HEK293T (cell line): ENCODE data around the gene EIF6.
"Not testable (repeated sequence)": the region's sequence is repeated elsewhere in the genome, so short reads cannot be mapped to it uniquely, and the experiment has no call there.

Source experiments
- CTCF ChIA-PET: fragments of 350-600 bp; formaldehyde crosslinking; extraction: SDS; loops from one replicate; lab custom pipeline; 2021; ENCODE audit warnings: antibody characterized with exemption, inconsistent platforms; lab: Yijun Ruan, JAX
- POLR2A ChIA-PET: fragments of 350-600 bp; formaldehyde crosslinking; extraction: SDS; loops from one replicate; lab custom pipeline; 2020; ENCODE audit warnings: antibody characterized with exemption, inconsistent platforms; lab: Yijun Ruan, JAX
- DNase-seq: peaks from one replicate; pipeline ENCODE4 v3.0.0; 2012; ENCODE audit warnings: mixed read lengths; ENCODE audit errors: extremely low spot score
- ARNT ChIP-seq: fragments of 450-650 bp; IDR thresholded peaks from 2 replicates; pipeline ENCODE4 v1.6.1; 2017; ENCODE audit warnings: mild to moderate bottlenecking
- BHLHE40 ChIP-seq: fragments of 450-650 bp; IDR thresholded peaks from 2 replicates; pipeline ENCODE4 v1.6.1; 2016; ENCODE audit warnings: mild to moderate bottlenecking, moderate library complexity, borderline replicate concordance
- CTBP1 ChIP-seq: fragments of 450-650 bp; IDR thresholded peaks from 2 replicates; pipeline ENCODE4 v1.6.1; 2016; ENCODE audit warnings: borderline replicate concordance
- ELF4 ChIP-seq: fragments of 450-650 bp; IDR thresholded peaks from 2 replicates; pipeline ENCODE4 v1.6.1; 2017; ENCODE audit warnings: antibody characterized with exemption
- FOXA1 ChIP-seq: fragments of 450-650 bp; IDR thresholded peaks from 2 replicates; pipeline ENCODE4 v1.6.1; 2016; ENCODE audit warnings: mild to moderate bottlenecking
- FOXK2 ChIP-seq: fragments of 450-650 bp; IDR thresholded peaks from 2 replicates; pipeline ENCODE4 v1.6.1; 2016; ENCODE audit warnings: mild to moderate bottlenecking
- FOXM1 ChIP-seq: fragments of 450-650 bp; IDR thresholded peaks from 2 replicates; pipeline ENCODE4 v1.6.1; 2017; ENCODE audit warnings: mild to moderate bottlenecking, borderline replicate concordance
- HDGF ChIP-seq: fragments of 450-650 bp; IDR thresholded peaks from 2 replicates; pipeline ENCODE4 v1.6.1; 2017; ENCODE audit warnings: antibody characterized with exemption, borderline replicate concordance
- L3MBTL2 ChIP-seq: fragments of 450-650 bp; conservative IDR thresholded peaks from 2 replicates; pipeline ENCODE4 v1.6.1; 2016; ENCODE audit warnings: mild to moderate bottlenecking
- LEF1 ChIP-seq: fragments of 450-650 bp; IDR thresholded peaks from 2 replicates; pipeline ENCODE4 v1.6.1; 2017; ENCODE audit warnings: mild to moderate bottlenecking, borderline replicate concordance
- NFRKB ChIP-seq: fragments of 450-650 bp; IDR thresholded peaks from 2 replicates; pipeline ENCODE4 v1.6.1; 2016; ENCODE audit warnings: mild to moderate bottlenecking, moderate library complexity
- PKNOX1 ChIP-seq: fragments of 450-650 bp; IDR thresholded peaks from 2 replicates; pipeline ENCODE4 v1.6.1; 2016
- SP1 ChIP-seq: fragments of 450-650 bp; IDR thresholded peaks from 2 replicates; pipeline ENCODE4 v1.6.1; 2017
- SUZ12 ChIP-seq: fragments of 450-650 bp; IDR thresholded peaks from 2 replicates; pipeline ENCODE4 v1.6.1; 2016; ENCODE audit warnings: mild to moderate bottlenecking
- TARDBP ChIP-seq: fragments of 450-650 bp; IDR thresholded peaks from 2 replicates; pipeline ENCODE4 v1.6.1; 2016
- ZNF384 ChIP-seq: fragments of 450-650 bp; IDR thresholded peaks from 2 replicates; pipeline ENCODE4 v1.6.1; 2016

EIF6 gene

GRCh38 chr20:35253010-35253409 is 31.6 kb downstream of the EIF6 start:
- TF ChIP-seq SP1: no peak
- no peak for TF ChIP-seq PKNOX1
- no peak for TF ChIP-seq HDGF
- no peak for TF ChIP-seq ZNF384
- TF ChIP-seq BHLHE40: no peak
- TF ChIP-seq FOXM1: no peak
- TF ChIP-seq FOXA1: no peak
- DNase-seq: no peak
- CTCF ChIA-PET: no interaction called here
- POLR2A ChIA-PET: no interaction called here

- CTCF ChIA-PET, POLR2A ChIA-PET, DNase-seq: not testable (repeated sequence)
Observed at GRCh38 chr20:35252598-35252997, 32.0 kb downstream of the EIF6 start.

GRCh38 chr20:35252037-35252461 is 32.5 kb downstream of the EIF6 start:
- TF ChIP-seq HDGF (no peak), L3MBTL2 (no peak), FOXA1 (no peak), CTBP1 (no peak), FOXK2 (no peak), BHLHE40 (no peak), SP1 (no peak), SUZ12 (no peak), FOXM1 (no peak), ZNF384 (no peak), TARDBP (no peak), PKNOX1 (no peak)
- ChIA-PET POLR2A (no interaction called here), CTCF (no interaction called here)
- DNase-seq: no peak

DNA sequence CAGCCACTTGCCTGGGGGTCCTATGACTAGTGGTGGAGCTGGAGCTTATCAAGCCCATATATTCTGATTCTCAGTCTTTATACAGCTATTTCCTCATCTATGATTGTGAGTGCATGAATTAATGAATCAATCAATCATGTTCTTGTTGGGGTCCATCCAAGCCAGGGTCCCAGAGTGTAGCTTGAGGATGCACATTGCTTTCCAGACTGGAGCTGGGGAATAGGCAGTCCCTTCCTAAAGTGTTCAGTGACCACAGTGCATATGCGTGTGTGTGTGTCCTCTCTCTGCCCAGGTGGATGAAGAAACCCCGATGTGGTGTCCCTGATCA is 33.0 kb downstream of the EIF6 start:
- ChIA-PET CTCF (no interaction called here), POLR2A (no interaction called here)
- DNase-seq: no peak
- TF ChIP-seq ZNF384 (no peak), ARNT (no peak), SP1 (no peak), L3MBTL2 (no peak), SUZ12 (no peak), NFRKB (no peak), PKNOX1 (no peak), FOXA1 (no peak), BHLHE40 (no peak), HDGF (no peak), FOXK2 (no peak), FOXM1 (no peak), LEF1 (no peak), CTBP1 (no peak), TARDBP (no peak), ELF4 (no peak)

GRCh38 chr20:35248641-35249475 is 35.7 kb downstream of the EIF6 start:
- TF ChIP-seq LEF1 (no peak), TARDBP (no peak), ARNT (no peak), FOXM1 (no peak), HDGF (no peak), BHLHE40 (no peak), FOXA1 (no peak)
- DNase-seq: no peak
- POLR2A ChIA-PET: no interaction called here

DNA sequence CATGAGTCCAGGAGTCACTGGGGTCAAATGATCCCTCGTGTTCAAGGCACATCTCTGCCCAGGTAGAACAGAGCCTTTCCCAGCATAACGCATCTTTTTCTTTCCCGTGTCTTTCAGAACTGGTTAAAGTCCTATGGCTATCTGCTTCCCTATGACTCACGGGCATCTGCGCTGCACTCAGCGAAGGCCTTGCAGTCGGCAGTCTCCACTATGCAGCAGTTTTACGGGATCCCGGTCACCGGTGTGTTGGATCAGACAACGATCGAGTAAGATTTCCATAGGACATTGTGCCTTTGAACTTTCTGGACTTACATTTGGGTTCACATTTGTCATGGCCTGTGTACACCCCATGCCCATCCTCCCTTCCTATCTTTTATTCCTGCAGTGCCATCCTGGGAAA is 37.8 kb downstream of the EIF6 start:
- TF ChIP-seq HDGF (no peak), LEF1 (no peak), SP1 (no peak), NFRKB (no peak), ELF4 (no peak), BHLHE40 (no peak), CTBP1 (no peak)
- POLR2A ChIA-PET: no interaction called here
- DNase-seq: no peak
- CTCF ChIA-PET: no interaction called here

More at GRCh38 chr20:35248641-35249475, 35.7 kb downstream of the EIF6 start:
- CTCF ChIA-PET: no interaction called here

DNA sequence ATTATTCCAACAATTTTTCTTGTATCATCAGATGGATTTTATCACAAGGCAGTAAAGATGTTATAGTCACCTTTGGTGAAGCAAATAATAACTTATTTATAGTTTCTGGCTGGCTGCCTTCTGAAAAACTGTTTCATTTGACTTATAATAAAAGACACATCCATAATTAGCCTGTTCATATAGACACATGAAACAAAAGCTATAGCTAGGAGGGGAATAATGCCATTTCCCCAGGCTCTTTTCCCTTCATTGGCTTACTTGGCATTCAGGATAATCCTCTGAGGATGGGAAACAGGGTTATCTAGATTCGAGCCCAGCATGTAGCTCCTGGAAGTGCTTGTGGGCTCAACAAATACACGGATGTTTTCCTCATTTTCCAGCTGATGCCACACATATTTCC is 40.6 kb downstream of the EIF6 start:
- no peak for DNase-seq
- CTCF ChIA-PET: no interaction called here
- TF ChIP-seq ZNF384 (no peak), HDGF (no peak), NFRKB (no peak)
- POLR2A ChIA-PET: no interaction called here
